ENCODE results near the gene BPI. TPM values are rescaled to one million over a fixed set of nuclear protein-coding genes. Genes with fewer than 3 reads are reported as not detected.

Gene BPI
- total RNA-seq, 2 experiments from 2014 or later: not detected

DNA sequence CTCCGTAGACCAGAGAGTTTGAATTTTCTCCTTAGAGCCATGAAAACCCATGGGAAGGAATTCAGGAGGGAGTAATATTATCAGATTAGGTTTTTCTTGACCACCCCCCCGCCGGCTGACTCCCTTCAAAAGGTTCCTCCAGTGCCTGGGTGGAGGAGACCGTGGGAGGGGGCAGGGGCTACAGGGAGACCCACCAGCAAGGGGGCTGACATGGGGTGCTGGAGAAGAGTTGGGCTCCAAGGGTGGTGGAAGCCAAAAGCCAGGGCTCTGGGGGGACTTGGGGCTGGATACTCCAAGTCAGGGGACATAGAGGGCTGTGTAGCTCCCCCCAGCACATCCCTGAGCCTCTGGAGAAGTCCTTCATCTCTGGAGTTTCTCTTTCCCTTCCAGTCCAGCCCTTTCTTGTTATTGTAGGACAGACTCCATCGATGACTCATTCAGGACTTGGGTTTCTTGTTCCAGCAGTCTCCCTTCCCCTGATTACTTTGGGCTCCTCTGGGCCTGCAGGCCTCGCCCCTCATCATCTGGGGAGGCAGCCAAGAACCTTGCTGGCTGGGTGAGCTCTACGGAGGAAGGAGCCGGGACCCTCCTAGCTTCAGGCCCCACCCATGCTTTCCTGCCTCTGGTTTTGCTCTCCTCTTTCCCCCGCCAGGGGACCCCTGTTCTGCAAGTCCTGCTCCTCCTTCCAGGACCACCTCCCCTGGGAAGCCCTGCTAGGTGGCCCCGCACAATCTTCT is 32.9 kb upstream of the BPI start:
- Histone ChIP-seq H3K4me2 (ENCODE audit: low read length) (no peak overlapping the region), H3K9me3 (ENCODE audit: low read length) (no peaks in the 10 kb centered on the region)
- POLR2A ChIA-PET: no interaction called here

GRCh38 chr20:38271608-38272120 is 32.3 kb upstream of the BPI start:
- Histone ChIP-seq H3K9me2 (ENCODE audit: insufficient read depth, low read length) (no peaks in the 10 kb centered on the region), H3K4me2 (ENCODE audit: low read length) (no peak overlapping the region), H3K4me3 (ENCODE audit: low read depth, low read length, poor library complexity, severe bottlenecking) (no peak overlapping the region), H3K36me3 (ENCODE audit: insufficient read depth, low read length) (no peaks in the 10 kb centered on the region), H3K9me3 (ENCODE audit: low read length) (no peaks in the 10 kb centered on the region), H3K79me2 (ENCODE audit: insufficient read depth, low read depth, low read length) (no peaks in the 10 kb centered on the region), H2AFZ (ENCODE audit: low read length) (no peak overlapping the region), H3K27ac (ENCODE audit: low read depth, low read length, poor library complexity, severe bottlenecking) (no peak overlapping the region), H4K20me1 (ENCODE audit: insufficient read depth, low read length) (no peaks in the 10 kb centered on the region), H3K4me1 (ENCODE audit: insufficient read depth, low read length, poor library complexity, severe bottlenecking) (no peaks in the 10 kb centered on the region)
- intact Hi-C loops (cut with micrococcal nuclease; ENCODE audit: unreplicated experiment): no loop called here
- TF ChIP-seq EZH2phosphoT487 (IDR thresholded peaks at IDR 0.05; ENCODE audit: borderline replicate concordance, low read depth, low read length): no peak
- TF ChIP-seq, protein P1, sequence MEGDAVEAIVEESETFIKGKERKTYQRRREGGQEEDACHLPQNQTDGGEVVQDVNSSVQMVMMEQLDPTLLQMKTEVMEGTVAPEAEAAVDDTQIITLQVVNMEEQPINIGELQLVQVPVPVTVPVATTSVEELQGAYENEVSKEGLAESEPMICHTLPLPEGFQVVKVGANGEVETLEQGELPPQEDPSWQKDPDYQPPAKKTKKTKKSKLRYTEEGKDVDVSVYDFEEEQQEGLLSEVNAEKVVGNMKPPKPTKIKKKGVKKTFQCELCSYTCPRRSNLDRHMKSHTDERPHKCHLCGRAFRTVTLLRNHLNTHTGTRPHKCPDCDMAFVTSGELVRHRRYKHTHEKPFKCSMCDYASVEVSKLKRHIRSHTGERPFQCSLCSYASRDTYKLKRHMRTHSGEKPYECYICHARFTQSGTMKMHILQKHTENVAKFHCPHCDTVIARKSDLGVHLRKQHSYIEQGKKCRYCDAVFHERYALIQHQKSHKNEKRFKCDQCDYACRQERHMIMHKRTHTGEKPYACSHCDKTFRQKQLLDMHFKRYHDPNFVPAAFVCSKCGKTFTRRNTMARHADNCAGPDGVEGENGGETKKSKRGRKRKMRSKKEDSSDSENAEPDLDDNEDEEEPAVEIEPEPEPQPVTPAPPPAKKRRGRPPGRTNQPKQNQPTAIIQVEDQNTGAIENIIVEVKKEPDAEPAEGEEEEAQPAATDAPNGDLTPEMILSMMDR (conservative IDR thresholded peaks at IDR 0.05; ENCODE audit: low read length): no peak
- ChIA-PET POLR2A (no interaction called here), CTCF (ENCODE audit: unreplicated experiment) (no interaction called here)
- DNase-seq (ENCODE audit: low spot score): no peak
- no TSS peak for BruUV-seq (replicated peaks)

More for the DNA sequence above, 32.9 kb upstream of the BPI start:
- Histone ChIP-seq H4K20me1 (ENCODE audit: insufficient read depth, low read length) (no peaks in the 10 kb centered on the region), H3K79me2 (ENCODE audit: insufficient read depth, low read depth, low read length) (no peaks in the 10 kb centered on the region), H3K36me3 (ENCODE audit: insufficient read depth, low read length) (no peaks in the 10 kb centered on the region), H3K4me1 (ENCODE audit: insufficient read depth, low read length, poor library complexity, severe bottlenecking) (no peaks in the 10 kb centered on the region), H3K9me2 (ENCODE audit: insufficient read depth, low read length) (no peaks in the 10 kb centered on the region), H3K4me3 (ENCODE audit: low read depth, low read length, poor library complexity, severe bottlenecking) (no peak overlapping the region), H3K27ac (ENCODE audit: low read depth, low read length, poor library complexity, severe bottlenecking) (no peak overlapping the region), H2AFZ (ENCODE audit: low read length) (no peak overlapping the region)
- CTCF ChIA-PET (ENCODE audit: unreplicated experiment): no interaction called here
- no TSS peak for BruUV-seq (replicated peaks)
- TF ChIP-seq, protein P1 (conservative IDR thresholded peaks at IDR 0.05; ENCODE audit: low read length): no peak
- no peak for TF ChIP-seq EZH2phosphoT487 (IDR thresholded peaks at IDR 0.05; ENCODE audit: borderline replicate concordance, low read depth, low read length)
- no peak for DNase-seq (ENCODE audit: low spot score)
- intact Hi-C loops (cut with micrococcal nuclease; ENCODE audit: unreplicated experiment): no loop called here

DNA sequence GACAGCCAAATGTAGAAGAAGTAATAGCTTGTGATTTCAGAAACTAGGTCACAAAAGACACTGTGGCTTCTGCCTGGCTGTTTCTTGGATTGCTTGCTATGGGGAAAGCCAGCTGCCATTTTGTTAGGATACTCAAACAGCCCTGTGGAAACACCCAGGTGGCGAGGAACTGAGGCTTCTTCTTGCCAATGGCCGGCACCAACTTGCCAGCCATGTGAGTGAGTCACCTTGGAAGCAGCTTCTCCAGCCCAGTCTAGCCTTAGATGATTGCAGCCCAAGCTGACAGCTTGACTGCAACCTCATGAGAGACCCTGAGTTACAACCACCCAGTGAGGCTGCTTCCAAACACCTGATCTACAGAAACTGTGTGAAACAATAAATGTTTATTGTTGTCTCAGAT is 31.6 kb upstream of the BPI start:
- CTCF ChIA-PET (ENCODE audit: unreplicated experiment): no interaction called here
- BruUV-seq (replicated peaks): no TSS peak

More for the DNA sequence above, 31.6 kb upstream of the BPI start:
- Histone ChIP-seq H3K36me3 (ENCODE audit: insufficient read depth, low read length) (no peaks in the 10 kb centered on the region), H3K27ac (ENCODE audit: low read depth, low read length, poor library complexity, severe bottlenecking) (no peak overlapping the region), H3K9me2 (ENCODE audit: insufficient read depth, low read length) (no peaks in the 10 kb centered on the region), H3K4me3 (ENCODE audit: low read depth, low read length, poor library complexity, severe bottlenecking) (no peak overlapping the region), H4K20me1 (ENCODE audit: insufficient read depth, low read length) (no peaks in the 10 kb centered on the region), H3K4me2 (ENCODE audit: low read length) (no peak overlapping the region), H3K9me3 (ENCODE audit: low read length) (no peaks in the 10 kb centered on the region), H3K4me1 (ENCODE audit: insufficient read depth, low read length, poor library complexity, severe bottlenecking) (no peaks in the 10 kb centered on the region), H2AFZ (ENCODE audit: low read length) (no peak overlapping the region), H3K79me2 (ENCODE audit: insufficient read depth, low read depth, low read length) (no peaks in the 10 kb centered on the region)
- no peak for DNase-seq (ENCODE audit: low spot score)
- TF ChIP-seq EZH2phosphoT487 (IDR thresholded peaks at IDR 0.05; ENCODE audit: borderline replicate concordance, low read depth, low read length): no peak
- TF ChIP-seq, protein P1 (conservative IDR thresholded peaks at IDR 0.05; ENCODE audit: low read length): no peak
- intact Hi-C loops (cut with micrococcal nuclease; ENCODE audit: unreplicated experiment): no loop called here
- POLR2A ChIA-PET: no interaction called here

Measured in OCI-LY7 (cell line).